CD14-positive monocyte (primary cell): Measurements from ENCODE around the gene ZNF385C. TPM values are rescaled to one million over a fixed set of nuclear protein-coding genes. Genes with fewer than 3 reads are reported as not detected.
A peak's percentile ranks its signal among the peaks of the same experiment; 100 is the strongest.

Source experiments
- DNase-seq, 3 donors: peaks; one replicate each; pipeline ENCODE4 v3.0.0-alpha.2; 2011 to 2022
- H2AFZ ChIP-seq: 2 replicates; pipeline ENCODE4 v1.6.0; 2012; ENCODE audit warnings: mild to moderate bottlenecking, low read depth, low read length, inconsistent platforms; ENCODE audit not compliant: insufficient read depth, poor library complexity, severe bottlenecking
- H3K27ac ChIP-seq, 2 donors: 1 replicate in 1 of 2; 2 replicates in 1 of 2; pipeline ENCODE4 v1.5.1; 2012 to 2013; ENCODE audit warnings: low read length in 2 of 2, control low read depth in 1 of 2, inconsistent platforms in 1 of 2, low read depth in 1 of 2, mild to moderate bottlenecking in 1 of 2
- H3K27me3 ChIP-seq, 2 donors: one replicate each; pipeline versions ENCODE4 v1.6.0 to v1.6.1; 2011 to 2013; ENCODE audit warnings: low read length in 2 of 2; ENCODE audit not compliant: control insufficient read depth in 2 of 2, insufficient read depth in 2 of 2
- H3K36me3 ChIP-seq, 2 donors: replicated peaks in 1 of 2; 1 replicate in 1 of 2; 2 replicates in 1 of 2; pipeline versions ENCODE4 v1.5.1 to v1.6.1; 2012 to 2013; ENCODE audit warnings: low read length in 2 of 2, control low read depth in 1 of 2, inconsistent platforms in 1 of 2, mild to moderate bottlenecking in 1 of 2; ENCODE audit not compliant: insufficient read depth in 2 of 2, control insufficient read depth in 1 of 2
- H3K4me1 ChIP-seq, 2 donors: 1 replicate in 1 of 2; 2 replicates in 1 of 2; pipeline versions ENCODE4 v1.5.1 to v1.6.1; 2012 to 2013; ENCODE audit warnings: low read length in 2 of 2, control low read depth in 1 of 2, inconsistent platforms in 1 of 2, mild to moderate bottlenecking in 1 of 2, moderate library complexity in 1 of 2; ENCODE audit not compliant: insufficient read depth in 2 of 2, control insufficient read depth in 1 of 2
- H3K4me2 ChIP-seq: replicated peaks from 2 replicates; pipeline ENCODE3; 2012; ENCODE audit warnings: low read length, moderate library complexity, mild to moderate bottlenecking; ENCODE audit not compliant: poor library complexity, severe bottlenecking; ENCODE audit errors: extremely low read depth
- H3K4me3 ChIP-seq, 3 experiments: fragments of 200-600 bp in 1 of 3; sonication (generic) in 1 of 3; replicated peaks in 1 of 3; 1 replicate in 2 of 3; 2 replicates in 1 of 3; pipeline ENCODE4 v1.5.1; 2011 to 2013; ENCODE audit warnings: low read length in 3 of 3, mild to moderate bottlenecking in 3 of 3, control low read depth in 2 of 3, low read depth in 2 of 3, inconsistent platforms in 1 of 3, moderate library complexity in 1 of 3
- H3K79me2 ChIP-seq: 2 replicates; pipeline ENCODE4 v1.6.0; 2012; ENCODE audit warnings: mild to moderate bottlenecking, control low read depth, inconsistent platforms, low read length, moderate library complexity; ENCODE audit not compliant: insufficient read depth
- H3K9ac ChIP-seq: 2 replicates; pipeline ENCODE4 v1.6.0; 2017; ENCODE audit warnings: low read length, mild to moderate bottlenecking; ENCODE audit not compliant: insufficient read depth, poor library complexity, severe bottlenecking
- H3K9me3 ChIP-seq, 2 donors: replicated peaks in 1 of 2; 1 replicate in 1 of 2; 2 replicates in 1 of 2; pipeline versions ENCODE4 v1.5.1 to v1.6.1; 2012 to 2013; ENCODE audit warnings: low read length in 2 of 2, control low read depth in 1 of 2; ENCODE audit not compliant: control insufficient read depth in 1 of 2, insufficient read depth in 1 of 2
- H4K20me1 ChIP-seq: 2 replicates; pipeline ENCODE4 v1.6.0; 2012; ENCODE audit warnings: mild to moderate bottlenecking, low read length, control low read depth, moderate library complexity; ENCODE audit not compliant: insufficient read depth
- H3K27ac Mint-ChIP-seq, 7 donors: one replicate each; pipeline ENCODE4 v1.8.0; 2020; ENCODE audit warnings: mild to moderate bottlenecking in 7 of 7, mixed read lengths in 7 of 7, moderate library complexity in 6 of 7, inconsistent platforms in 2 of 7
- H3K27me3 Mint-ChIP-seq, 3 donors: one replicate each; pipeline ENCODE4 v1.8.0; 2021 to 2022; ENCODE audit warnings: low read depth in 3 of 3, mild to moderate bottlenecking in 3 of 3, mixed read lengths in 3 of 3, moderate library complexity in 3 of 3, inconsistent platforms in 1 of 3
- H3K36me3 Mint-ChIP-seq, 2 donors: one replicate each; pipeline ENCODE4 v1.8.0; 2020; ENCODE audit warnings: mixed read lengths in 2 of 2, inconsistent platforms in 1 of 2, mild to moderate bottlenecking in 1 of 2
- H3K4me1 Mint-ChIP-seq: one replicate; pipeline ENCODE4 v1.8.0; 2020; ENCODE audit warnings: mild to moderate bottlenecking, mixed read lengths
- H3K4me3 Mint-ChIP-seq, 2 donors: one replicate each; pipeline ENCODE4 v1.8.0; 2020; ENCODE audit warnings: mild to moderate bottlenecking in 2 of 2, mixed read lengths in 2 of 2, moderate library complexity in 1 of 2
- H3K9me3 Mint-ChIP-seq, 7 donors: one replicate each; pipeline ENCODE4 v1.8.0; 2020 to 2022; ENCODE audit warnings: mixed read lengths in 7 of 7, mild to moderate bottlenecking in 6 of 7, moderate library complexity in 6 of 7, inconsistent platforms in 2 of 7
- WGBS: methylation state at CpG from one replicate; pipeline ENCODE4 v1.1.5; 2013; ENCODE audit warnings: missing lambda C conversion rate; ENCODE audit not compliant: insufficient coverage; 5-methylcytosine and 5-hydroxymethylcytosine counted together
- intact Hi-C, 2 donors: fragments of 100-400 bp; cut with micrococcal nuclease; formaldehyde crosslinking; loops; one replicate each; pipeline versions ENCODE4 v1.15.0 to v1.15.1; 2023
- polyA plus RNA-seq, 3 donors: library from polyadenylated mRNA; depleted of rRNA in 1 of 3; unstranded in 2 of 3; stranded (reverse) in 1 of 3; fragments of 300-500 nt in 2 of 3; fragments of >200 nt in 1 of 3; fragmentation: Illumina TruSeq in 2 of 3; gene quantifications; 1 replicate in 2 of 3; 2 replicates in 1 of 3; pipeline ENCODE4 v1.2.3, GENCODE V29; 2012 to 2021
- TF ChIP-seq, protein P1 (sequence below): fragments of 200-600 bp; IDR thresholded peaks from one replicate; pipeline ENCODE4 v1.8.0; 2022; ENCODE audit warnings: antibody characterized with exemption, mild to moderate bottlenecking

ZNF385C gene
- polyA plus RNA-seq, 3 donors, result 0.09 to 0.55 TPM; not detected in 1

DNA sequence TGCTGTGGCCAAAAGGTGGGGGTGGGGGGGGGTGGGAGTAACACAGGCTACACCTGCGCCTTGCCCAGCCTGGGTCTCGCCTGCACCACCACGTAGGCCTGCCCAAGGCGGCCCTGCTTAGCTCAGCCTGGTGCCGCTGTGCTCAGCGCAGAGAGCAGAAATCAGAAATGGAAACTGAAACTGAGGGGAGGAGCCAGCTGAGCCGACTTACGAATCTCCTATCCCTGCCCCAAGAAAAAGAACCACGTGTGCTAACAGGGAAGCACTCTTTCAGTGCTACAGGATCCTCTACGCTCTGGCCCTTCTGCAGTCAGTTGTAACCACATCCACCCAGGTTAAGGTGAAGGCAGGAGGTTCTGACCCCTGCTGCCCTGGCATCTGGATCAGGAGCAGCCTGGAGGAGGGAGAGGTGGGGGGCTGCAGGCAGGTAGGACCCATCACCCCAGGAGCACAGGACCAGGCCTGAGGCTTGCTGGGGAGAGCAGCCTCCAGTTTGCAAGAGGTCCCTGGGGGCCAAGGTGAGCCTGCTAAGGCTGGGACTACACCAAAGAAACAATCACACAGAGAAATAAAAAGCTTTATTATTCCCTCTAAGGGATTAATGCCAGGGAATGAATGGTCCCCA, 14.4 kb upstream of the ZNF385C start, which contains the start of gene DHX58:
DHX58 (minus strand) TSS at position 163 of the 625 bp plus-strand sequence. CDS start 822 bp downstream, outside the sequence.
- H4K20me1 ChIP-seq, result no peaks in the 10 kb centered on the region
- peak within 1 kb of the TSS; percentile 75 for H3K4me2 ChIP-seq
- Mint-ChIP-seq H3K4me3 (peak within 1 kb of the TSS; percentile 88 to 93), H3K27ac (peak within 1 kb of the TSS; percentile 88 to 95 (median 93)), H3K9me3 (no peaks in the 10 kb centered on the region), H3K27me3 (peaks cover 0 to 3% (median 0%) of the 10 kb centered on the region in 3 donors), H3K36me3 (peaks cover 41 to 44% of the 10 kb centered on the region in 2 donors), H3K4me1 (peaks cover 33% of the 10 kb centered on the region)
- H3K9me3 ChIP-seq, result no peaks in the 10 kb centered on the region
- TF ChIP-seq, protein P1, sequence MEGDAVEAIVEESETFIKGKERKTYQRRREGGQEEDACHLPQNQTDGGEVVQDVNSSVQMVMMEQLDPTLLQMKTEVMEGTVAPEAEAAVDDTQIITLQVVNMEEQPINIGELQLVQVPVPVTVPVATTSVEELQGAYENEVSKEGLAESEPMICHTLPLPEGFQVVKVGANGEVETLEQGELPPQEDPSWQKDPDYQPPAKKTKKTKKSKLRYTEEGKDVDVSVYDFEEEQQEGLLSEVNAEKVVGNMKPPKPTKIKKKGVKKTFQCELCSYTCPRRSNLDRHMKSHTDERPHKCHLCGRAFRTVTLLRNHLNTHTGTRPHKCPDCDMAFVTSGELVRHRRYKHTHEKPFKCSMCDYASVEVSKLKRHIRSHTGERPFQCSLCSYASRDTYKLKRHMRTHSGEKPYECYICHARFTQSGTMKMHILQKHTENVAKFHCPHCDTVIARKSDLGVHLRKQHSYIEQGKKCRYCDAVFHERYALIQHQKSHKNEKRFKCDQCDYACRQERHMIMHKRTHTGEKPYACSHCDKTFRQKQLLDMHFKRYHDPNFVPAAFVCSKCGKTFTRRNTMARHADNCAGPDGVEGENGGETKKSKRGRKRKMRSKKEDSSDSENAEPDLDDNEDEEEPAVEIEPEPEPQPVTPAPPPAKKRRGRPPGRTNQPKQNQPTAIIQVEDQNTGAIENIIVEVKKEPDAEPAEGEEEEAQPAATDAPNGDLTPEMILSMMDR, result no peak
- WGBS, result 0% methylated on average over 5 of the region's 10 CpGs
- H3K4me1 ChIP-seq, result peaks cover 22 to 26% of the 10 kb centered on the region in 2 donors
- peak; percentile 82 to 88 (median 86) for DNase-seq
- peak within 1 kb of the TSS; percentile 58 to 81 (median 66) for H3K4me3 ChIP-seq
- H3K36me3 ChIP-seq, result peaks cover 6 to 13% of the 10 kb centered on the region in 2 donors
- intact Hi-C loops, result loop anchor here in 1 of 2 donors (5.0 kb wide), 2 partner anchors 50 to 195 kb away; partner anchors contain the start of gene ACLY
- peak within 1 kb of the TSS; percentile 88 for H2AFZ ChIP-seq
- H3K27me3 ChIP-seq, result no peaks in the 10 kb centered on the region
- peaks cover 5% of the 10 kb centered on the region for H3K79me2 ChIP-seq
- H3K27ac ChIP-seq, result peak within 1 kb of the TSS; percentile 72 to 85
- H3K9ac ChIP-seq, result peak within 1 kb of the TSS; percentile 71

DNA sequence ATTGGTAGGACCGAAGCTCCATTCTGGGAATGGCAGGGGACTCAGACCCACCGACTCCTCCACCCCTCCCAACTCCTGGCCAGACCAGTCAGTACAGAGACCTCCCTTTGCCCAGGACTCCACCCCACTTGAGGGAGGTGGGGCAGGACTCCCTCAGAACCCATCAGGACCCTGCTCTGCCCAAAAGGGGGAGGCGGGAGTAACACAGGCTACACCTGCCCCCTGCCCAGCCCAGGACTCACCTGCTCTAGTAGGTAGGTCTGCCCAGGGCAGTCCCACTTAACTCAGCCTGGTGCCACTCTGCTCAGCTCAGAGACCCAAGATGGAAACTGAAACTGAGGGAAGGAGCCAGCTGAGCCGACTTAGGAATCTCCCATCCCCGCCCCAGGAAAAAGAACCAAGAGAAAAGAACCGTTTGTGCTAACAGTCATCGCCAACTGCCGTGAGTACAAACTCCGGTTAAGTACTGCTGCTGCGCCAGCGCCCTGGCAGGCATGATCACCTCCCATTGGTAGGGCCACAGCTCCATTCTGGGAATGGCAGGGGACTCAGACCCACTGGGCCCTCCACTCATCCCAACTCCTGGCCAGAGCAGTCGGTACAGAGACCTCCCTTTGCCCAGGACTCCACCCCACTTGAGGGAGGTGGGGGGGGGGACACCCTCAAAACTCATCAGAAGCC, 13.7 kb upstream of the ZNF385C start:
- Histone ChIP-seq H2AFZ (peak overlapping the region; percentile 88), H3K36me3 (peaks cover 6 to 13% of the 10 kb centered on the region in 2 donors)

More for the DNA sequence above, 13.7 kb upstream of the ZNF385C start:
- no peaks in the 10 kb centered on the region for H3K9me3 Mint-ChIP-seq
- DNase-seq, result peak; percentile 18 to 68 (median 24)
- Histone ChIP-seq H3K9ac (peak overlapping the region; percentile 71), H3K27me3 (no peaks in the 10 kb centered on the region), H4K20me1 (no peaks in the 10 kb centered on the region), H3K9me3 (no peaks in the 10 kb centered on the region), H3K79me2 (peaks cover 5% of the 10 kb centered on the region), H3K4me2 (peak overlapping the region; percentile 75), H3K4me1 (peaks cover 29 to 33% of the 10 kb centered on the region in 2 donors), H3K27ac (peak overlapping the region; percentile 72 to 85), H3K4me3 (peak overlapping the region; percentile 58 to 81 (median 66))
- H3K27ac Mint-ChIP-seq, result peak overlapping the region; percentile 88 to 95 (median 93)
- H3K27me3 Mint-ChIP-seq, result peaks cover 0 to 7% (median 0%) of the 10 kb centered on the region in 3 donors
- TF ChIP-seq, protein P1, result no peak
- WGBS, result 4% methylated on average over 9 of the region's 12 CpGs
- intact Hi-C loops, result loop anchor here in 1 of 2 donors (5.0 kb wide), 2 partner anchors 50 to 195 kb away; partner anchors contain the start of gene ACLY
- peak overlapping the region; percentile 88 to 93 for H3K4me3 Mint-ChIP-seq
- H3K36me3 Mint-ChIP-seq, result peaks cover 35 to 37% of the 10 kb centered on the region in 2 donors
- H3K4me1 Mint-ChIP-seq, result peaks cover 39% of the 10 kb centered on the region
